ENCODE data around the gene TNFAIP8L3.
A peak's percentile ranks its signal among the peaks of the same experiment; 100 is the strongest.
"Not testable (repeated sequence)": the region's sequence is repeated elsewhere in the genome, so short reads cannot be mapped to it uniquely, and the experiment has no call there.

TNFAIP8L3 gene

DNA sequence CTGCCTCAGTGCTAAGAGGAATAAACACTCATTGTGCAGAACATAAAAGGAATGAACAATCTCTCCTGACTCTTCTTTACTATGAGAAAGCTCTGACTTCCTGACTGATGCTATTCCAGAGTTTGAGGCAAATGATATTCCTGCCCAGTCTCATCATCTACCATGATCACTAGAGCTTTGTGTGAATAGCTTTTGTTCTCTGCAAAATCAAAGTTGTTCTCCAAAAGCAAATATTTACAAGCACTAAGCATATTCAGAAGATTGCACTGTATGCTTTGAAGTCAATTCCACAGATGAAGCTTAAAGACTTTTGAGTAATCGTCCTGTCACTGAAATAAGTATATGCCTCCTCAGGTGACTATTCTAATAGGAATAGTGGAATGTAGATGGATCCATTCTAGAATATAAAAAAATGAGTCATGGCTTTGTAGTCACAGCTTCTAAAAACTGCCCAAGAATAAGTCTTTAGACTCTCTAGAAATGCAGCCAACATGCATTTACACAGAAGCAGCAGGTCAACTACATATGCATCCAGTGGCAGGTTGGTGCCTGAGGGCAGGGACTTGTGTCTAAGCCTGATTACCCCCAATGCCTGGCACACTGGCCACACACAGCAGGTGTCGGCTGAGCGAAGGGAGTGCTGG, 34.6 kb downstream of the TNFAIP8L3 start:
- no peak for DNase-seq (ENCODE audit: low read depth)

DNA sequence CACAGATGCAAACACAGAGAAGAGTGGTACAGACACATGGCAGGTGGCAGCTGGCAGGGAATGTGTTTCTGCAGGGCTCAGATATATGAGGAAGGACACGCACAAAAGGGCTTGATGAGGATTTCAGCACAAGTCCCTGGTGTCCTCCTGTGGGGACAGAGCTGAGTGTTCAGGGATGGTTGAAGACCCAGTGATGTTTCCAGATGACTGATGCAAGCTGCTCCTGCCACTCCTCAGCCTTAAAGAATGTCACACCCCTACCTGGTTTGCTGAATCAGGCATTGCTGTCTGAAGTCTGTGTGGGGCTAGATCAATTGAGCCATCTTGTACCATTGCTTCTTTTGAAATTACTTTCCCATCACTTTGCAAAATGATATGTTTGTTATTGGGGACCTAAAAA, 40.2 kb downstream of the TNFAIP8L3 start:
- DNase-seq (ENCODE audit: low read depth) = no peak

DNA sequence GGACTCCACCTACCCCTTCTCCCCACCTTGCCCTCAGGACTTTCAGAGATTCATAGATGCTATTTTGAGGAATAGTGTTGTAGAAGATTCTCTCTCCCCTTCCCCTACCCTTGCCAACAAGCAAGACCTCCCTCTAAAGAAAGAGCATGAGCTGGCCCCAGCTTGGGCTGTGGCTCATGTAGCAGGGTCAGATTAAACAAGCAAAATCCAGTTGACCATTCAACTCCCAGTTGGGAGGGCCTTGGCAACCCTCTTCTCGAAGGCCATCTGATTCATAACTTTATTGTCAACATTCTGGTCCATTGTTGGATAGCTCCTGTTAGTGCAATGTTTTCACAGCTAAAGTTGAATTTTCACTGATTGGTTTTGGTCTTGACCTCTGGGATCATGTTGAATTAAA, 41.1 kb downstream of the TNFAIP8L3 start:
- DNase-seq (ENCODE audit: low read depth) = no peak

DNA sequence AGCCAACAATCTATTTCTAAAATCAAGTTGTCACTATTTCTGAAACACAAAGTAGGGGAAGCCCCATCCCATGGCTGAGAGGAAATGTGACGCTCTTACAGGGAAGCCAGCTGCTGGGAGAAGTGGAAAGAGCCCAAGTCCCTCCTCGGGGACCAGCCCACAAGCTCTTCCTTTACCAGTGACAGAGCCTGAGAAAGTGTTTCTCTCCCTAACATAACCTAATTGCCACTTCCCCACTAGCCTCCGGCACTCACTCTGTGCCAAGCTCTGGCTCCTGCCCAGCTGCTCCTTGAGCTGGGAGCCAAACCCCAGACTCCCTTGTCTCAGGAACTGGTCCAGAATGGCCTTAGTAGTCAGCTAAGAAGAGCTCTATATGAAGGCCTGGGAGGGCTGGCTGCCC, 42.9 kb downstream of the TNFAIP8L3 start:
- DNase-seq (ENCODE audit: low read depth) = no peak

DNA sequence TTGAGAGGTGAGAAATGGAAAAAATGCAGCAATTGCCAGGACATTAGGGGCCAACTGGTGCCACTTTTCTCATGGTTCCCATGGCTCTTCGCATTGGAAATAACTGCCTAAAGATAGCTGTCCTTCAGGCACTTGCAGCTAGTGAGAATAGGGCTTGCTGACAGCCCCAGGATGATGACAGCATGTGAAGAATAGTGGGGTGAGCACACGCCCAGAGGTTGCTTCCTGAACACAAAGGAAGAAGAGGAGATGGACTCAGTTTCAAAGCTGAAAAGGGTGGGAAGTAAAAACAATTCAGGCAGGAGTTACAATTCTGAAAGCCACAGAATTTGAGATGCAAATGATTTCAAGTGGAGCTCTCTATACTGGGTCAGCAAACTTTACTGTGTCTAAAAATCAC, 45.6 kb downstream of the TNFAIP8L3 start:
- no peak for DNase-seq (ENCODE audit: low read depth)

DNA sequence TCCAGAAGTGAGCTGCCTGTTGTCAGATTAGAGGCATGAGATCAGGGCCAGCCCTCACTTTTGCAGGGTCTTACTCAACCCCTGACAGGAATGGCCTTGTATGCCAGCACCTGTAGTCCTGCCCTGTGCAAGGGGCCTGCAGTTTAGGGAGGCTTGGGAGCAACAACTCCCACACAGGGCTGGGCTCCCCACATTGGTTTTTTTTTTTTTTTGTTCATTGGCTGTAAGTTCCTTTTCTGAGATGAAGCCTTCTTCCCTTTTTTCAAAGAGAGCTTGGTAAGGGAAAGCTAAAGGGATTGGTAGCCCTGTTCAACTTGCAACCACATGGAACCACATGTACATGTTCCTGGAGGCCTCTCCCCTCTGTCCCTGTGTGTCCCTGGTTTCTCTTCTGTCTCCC, 46.4 kb downstream of the TNFAIP8L3 start:
- no peak for DNase-seq (ENCODE audit: low read depth)

DNA sequence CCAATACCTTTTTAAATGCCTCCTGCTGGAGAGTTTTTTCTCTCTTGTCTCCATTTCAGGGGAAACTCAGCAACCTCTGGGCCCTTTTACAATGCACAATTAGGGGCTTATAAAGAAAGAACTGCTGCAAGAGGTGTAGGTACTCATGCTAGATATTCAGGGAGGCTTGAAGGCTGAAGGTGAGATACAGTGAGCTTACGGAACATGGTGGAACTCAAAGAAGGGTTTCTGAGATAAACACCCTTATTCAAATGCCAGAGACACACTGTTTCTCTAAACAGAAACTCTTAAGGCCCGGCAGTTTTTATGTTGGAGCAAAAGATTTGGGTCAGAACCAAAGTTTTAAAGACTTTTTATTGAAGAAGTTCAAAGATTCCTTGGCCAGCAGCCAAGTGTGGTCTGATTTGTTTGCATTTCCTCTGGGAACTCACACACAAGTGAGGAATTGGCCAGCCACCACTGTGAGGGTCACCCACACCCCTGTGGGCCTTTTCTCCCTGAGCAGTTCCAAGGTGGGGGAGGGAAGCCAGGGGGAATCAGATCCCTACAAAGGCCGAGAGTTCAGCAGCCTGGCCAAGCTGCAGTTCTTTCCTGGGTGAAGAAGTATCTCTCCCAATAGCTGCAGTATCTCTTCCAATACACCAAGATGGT, 47.8 kb downstream of the TNFAIP8L3 start:
- DNase-seq (ENCODE audit: low read depth) = no peak

DNA sequence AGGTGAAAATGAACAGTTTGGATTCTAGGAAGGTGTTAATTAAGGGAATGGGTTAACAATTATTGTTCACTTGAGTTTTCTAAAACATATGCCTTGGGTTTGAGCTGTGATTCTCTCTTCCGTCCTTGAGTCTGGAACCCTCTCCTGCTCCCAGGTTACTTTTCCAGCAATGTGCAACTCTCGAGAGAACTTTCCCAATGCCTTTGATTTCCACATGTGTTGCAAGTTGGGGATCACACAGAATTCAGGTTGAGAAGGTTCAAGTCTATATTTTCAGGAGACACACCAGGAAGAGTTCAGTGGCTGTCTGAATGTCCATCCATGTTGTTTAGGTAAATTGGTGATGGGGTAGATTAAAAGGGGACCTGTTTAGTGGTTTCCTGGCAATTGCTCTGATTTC, 48.7 kb downstream of the TNFAIP8L3 start:
- no peak for DNase-seq (ENCODE audit: low read depth)

DNA sequence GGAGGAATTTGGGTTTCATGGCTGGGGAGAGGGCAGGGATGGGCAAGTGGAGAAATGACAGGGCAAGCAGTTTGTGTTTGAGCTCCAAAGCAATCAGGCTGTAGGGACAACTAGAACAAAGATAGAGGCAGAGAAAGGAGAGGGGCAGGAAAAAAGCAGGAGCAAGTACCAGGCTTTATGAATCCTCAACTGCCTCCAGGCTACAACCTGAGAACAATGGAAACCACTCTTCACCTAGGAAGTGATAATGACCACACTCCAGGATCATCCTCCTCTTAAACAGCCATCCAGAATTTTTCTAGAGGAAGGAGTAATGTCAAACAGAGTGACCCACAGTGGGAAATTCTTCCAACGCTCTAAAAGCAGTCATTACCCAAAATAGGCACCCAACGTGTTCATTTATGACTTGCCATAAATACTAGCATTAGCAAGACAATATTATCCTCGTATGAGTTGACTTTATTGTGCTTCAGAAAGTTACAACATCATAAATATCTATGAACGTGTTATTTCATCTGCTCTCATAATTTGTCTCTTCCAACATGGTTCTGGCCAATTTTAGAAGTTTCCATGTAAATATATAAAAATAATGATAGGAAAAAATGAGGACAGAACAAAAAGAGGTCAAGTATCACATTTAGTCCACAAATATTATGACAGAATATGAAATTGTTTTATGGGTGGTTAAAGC, 50.5 kb downstream of the TNFAIP8L3 start:
- DNase-seq (ENCODE audit: low read depth) = no peak

DNA sequence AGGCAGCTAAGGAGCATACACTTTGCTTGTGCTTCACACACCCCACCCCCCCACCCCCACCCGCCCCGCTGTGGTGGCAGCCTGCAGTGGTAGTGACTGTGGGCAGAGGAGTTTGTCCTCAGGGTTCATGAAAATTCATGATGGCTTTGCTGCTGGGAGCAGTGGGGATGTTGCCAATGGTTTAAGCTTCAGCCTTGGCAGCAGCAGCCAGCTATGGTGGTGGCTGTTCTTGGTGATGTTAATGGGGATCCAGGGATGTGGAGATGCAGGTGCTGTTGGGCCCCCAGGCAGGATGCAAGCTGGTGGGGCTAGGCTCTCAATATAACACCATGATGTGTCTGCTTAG, 55.8 kb downstream of the TNFAIP8L3 start:
- DNase-seq (ENCODE audit: low read depth) = no peak

DNA sequence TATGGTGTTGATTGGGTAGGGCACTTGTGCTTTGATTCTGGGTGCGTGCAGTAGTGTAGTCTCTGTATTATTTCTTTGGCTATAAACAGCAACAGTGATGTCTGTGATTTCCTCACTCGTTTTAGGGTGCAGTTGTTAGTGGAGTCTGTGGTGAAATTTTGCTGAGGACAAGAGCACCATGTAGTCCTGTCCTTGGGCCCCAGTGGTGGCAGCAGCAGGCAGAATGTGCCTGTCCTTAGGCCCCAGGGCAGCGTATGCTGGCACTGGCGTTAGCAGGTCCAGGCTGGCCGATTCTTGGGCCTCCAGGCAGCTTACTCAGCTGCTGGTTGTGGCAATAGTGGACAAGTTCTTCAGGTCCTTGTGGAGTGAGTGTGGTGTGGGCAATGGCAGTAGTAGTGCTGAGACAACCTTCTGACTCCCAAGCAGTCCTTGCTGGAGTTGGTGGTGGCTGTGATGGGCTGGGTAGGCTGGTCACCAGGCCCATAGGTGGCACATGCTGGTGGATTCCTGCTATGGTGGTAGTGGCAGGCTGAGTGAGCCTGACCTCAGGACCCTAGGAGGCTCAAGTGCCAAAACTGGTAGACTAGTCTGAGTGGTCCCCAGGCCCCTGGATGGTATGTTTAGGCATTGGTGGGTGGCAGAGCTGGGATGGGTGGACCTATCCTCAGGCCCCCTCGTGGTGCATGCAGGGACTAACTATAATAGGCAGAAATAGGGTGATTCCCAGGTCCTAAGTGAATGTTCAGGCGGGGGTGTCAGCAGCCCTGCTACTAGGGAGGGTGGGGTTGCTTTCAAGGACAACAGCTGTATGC, 56.3 kb downstream of the TNFAIP8L3 start:
- DNase-seq (ENCODE audit: low read depth) = no peak

DNA sequence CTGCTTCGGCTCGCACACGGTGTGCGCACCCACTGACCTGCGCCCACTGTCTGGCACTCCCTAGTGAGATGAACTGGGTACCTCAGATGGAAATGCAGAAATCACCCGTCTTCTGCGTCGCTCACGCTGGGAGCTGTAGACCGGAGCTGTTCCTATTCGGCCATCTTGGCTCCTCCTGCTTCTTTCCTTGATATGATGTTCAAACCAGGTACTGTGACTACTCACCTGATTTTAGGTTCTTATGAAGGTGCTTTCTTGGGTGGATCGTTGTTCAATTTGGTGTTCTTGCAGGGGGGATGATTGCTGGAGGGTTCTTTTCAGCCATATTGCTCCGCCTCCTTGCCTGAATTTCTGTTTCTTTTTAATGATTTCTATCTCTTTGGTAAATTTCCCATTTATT, 57.2 kb downstream of the TNFAIP8L3 start:
- DNase-seq (ENCODE audit: low read depth) = not testable (repeated sequence)

DNA sequence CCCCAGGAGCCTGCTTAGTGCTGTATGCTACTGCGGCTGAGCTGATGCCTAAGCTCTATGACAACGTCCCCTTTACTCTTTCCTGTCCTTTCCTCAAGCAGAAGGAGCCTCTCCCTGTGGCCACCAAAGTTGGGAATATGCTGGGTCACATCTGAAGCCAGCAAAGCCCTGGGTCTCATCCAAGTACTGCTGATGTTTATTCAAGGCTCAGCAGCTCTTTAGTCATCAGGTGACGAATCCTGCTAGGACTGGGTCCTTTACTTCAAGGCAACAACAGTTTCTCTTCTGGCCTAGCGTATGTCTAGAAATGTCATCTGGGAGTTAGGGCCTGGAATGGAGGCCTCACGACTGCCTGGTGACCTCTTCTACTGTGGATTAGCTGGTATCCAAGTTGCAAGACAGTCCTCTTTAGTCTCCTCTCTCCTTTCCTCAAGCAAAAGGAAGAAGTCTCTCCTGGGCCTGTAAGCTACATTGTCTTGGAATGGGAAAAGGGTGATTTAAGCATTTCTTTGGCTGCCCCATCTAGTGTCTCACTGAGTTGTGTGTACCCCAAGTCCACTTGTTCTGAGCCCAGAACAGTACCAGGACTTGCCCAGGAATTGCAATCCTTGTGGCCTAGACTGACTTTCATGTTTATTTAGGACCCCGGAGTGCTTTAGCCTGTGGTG, 63.9 kb downstream of the TNFAIP8L3 start:
- peak; percentile 31 for DNase-seq (ENCODE audit: low read depth)

DNA sequence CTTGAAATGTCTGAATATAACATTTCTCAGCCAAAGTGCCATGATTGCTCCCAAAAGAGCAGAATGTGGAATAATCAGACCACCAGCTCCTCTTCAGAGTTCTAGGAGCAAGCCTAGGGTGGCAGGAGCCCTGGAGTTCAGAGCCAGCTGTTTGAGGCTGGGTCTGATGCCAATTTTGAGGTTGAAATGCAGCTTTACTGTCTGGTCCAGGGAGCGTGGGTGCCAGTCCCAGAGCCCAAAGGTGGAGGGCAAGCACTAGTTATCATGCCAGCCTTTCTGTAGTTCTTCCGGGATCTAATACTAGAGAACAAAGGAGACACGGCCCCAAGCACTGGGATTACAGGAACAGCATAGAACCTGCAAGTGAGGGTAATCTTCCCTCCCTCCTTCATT, 69.3 kb downstream of the TNFAIP8L3 start:
- DNase-seq (ENCODE audit: low read depth) = no peak

DNA sequence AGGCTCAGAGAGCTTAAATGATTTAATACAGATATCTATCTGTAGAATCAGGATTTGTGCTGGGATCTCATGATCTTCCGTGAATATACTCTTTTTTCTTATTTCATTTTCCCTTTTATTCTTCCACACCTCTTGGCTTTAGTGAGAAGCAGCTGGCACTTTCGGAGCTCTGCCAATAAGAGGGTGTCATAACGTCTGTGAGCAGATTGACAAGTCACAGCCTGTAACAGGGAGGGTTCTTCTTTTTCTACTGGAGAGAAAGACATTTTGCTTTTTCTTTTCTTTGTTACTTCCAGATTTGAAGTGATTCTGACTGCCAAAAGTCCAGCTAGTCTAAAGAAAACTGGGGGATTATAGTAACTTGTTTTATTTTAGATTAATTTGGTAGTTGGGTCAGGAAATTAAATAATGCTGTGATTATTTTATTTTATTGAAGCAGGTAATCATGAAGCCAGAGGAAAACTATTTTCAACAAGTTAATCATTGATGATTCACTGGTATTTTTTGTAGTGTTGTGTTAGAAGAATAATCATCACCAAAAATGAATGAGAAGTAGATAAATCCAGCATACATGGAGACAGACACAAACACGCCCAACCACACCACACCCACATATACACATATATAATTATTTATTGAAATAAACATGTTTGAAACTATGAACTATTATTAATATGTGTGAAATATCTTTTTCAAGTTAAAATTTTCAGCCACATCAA, 69.8 kb downstream of the TNFAIP8L3 start:
- no peak for DNase-seq (ENCODE audit: low read depth)

DNA sequence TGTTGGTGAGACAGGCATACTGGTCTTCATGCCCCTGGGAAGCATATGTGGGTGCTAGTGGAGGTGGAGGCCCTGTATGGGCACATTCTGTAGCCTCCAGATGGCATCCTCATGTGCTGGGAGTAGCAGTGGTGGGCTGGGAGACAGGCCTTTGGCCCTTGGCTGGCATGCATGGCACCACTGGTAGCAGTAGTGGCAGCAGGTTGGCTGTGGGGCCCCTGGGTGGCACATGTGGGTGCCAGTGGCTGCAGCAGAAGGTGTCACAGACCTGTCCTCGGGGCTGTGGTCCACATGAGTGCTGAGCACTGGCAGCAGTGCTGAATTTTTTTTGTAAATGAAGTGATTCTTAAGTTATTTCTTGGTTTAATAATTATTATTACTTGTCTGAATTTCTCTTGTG, 71.2 kb downstream of the TNFAIP8L3 start:
- DNase-seq (ENCODE audit: low read depth) = no peak

DNA sequence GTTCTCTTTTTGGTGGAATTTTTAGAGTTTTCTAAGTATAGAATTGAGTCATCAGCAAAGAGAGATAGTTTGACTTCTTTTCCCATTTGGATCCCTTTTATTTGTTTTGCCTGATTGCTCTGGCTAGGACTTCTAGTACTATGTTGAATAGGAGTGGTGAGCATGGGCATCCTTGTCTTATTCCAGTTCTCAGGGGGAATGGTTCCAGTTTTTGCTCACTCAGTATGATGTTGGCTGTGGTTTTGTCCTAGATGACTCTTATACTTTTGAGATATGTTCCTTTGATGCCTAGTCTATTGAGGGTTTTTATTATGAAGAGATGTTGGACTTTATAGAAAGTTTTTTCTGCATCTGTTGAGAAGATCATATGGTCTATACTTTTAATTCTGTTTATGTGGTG, 72.5 kb downstream of the TNFAIP8L3 start:
- DNase-seq (ENCODE audit: low read depth) = no peak

DNA sequence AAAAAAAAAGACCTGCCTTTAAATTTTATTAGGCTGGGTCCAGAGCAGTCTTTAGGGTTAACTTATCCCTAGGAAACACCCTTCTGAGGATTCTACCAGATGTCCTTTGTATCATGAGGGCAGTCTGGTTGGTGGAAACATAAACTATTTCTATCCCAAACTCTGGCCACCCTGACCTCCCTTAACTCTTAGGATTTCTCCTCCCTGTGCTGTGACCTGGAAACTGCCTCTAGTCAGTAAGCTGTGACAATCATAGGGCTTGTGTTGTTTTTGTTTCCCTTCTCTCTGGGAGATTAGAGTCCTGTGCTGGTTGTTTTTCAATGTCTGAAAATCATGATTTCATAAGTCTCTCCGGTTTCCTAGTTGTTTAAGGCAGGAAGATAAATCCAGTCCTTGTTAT, 78.1 kb downstream of the TNFAIP8L3 start:
- no peak for DNase-seq (ENCODE audit: low read depth)

DNA sequence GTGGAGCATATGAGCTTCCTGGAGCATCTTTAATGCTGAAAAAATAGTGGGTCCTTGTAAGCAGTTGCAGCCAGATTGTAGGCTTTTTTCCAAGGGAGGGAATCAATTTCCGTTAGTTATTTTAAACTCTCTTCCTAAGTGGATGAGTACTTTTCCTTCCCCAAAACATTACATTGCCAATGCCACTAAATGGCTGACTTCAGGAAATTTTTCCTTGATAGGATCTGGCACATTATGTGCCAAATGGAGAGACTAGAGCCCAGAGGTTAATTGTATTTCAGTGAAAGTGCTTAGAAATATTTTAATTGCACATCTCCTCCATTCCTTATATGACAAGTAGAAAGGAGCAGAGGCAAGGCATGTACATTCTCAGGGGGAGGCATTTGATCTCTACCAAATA, 83.5 kb downstream of the TNFAIP8L3 start:
- no peak for DNase-seq (ENCODE audit: low read depth)

DNA sequence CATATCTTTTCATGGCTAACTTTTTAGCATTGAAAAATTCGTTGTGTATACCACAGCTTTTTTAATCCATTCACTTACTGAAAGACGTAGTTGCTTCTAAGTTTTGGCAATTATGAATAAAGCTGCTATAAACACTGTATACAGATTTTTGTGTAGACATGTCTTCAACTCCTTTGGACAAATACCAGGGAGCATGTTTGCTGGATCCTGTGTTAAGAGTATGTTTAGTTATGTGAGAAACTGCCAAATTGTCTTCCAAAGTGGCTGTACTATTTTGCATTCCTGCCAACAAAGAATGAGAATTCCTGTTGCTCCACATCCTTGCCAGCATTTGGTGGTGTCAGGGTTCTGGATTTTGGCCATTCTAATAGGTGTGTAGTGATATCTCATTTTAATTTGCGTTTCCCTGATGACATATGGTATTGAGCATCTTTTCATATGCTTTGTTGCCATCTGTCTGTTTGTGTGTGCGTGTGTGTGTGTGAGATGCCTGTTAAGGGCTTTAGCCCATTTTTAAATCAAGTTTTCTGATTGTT, 87.5 kb downstream of the TNFAIP8L3 start:
- no peak for DNase-seq (ENCODE audit: low read depth)
